ENCODE results near the gene PAX5.

The PAX5 gene

GRCh38 chr9:36796671-36797419 lies 237.2 kb downstream of the PAX5 start:
- DNase-seq: no peak

GRCh38 chr9:36794461-36794860 lies 239.6 kb downstream of the PAX5 start:
- DNase-seq: no peak

GRCh38 chr9:36793277-36793676 lies 240.8 kb downstream of the PAX5 start:
- DNase-seq: no peak

GRCh38 chr9:36791222-36791950 lies 242.7 kb downstream of the PAX5 start:
- no peak for DNase-seq

- DNase-seq: no peak
Observed at GRCh38 chr9:36789886-36790285, 244.2 kb downstream of the PAX5 start.

GRCh38 chr9:36788534-36788933 lies 245.5 kb downstream of the PAX5 start:
- no peak for DNase-seq

- DNase-seq: no peak
Observed at GRCh38 chr9:36787709-36788108, 246.4 kb downstream of the PAX5 start.

Data from NCI-H146 (cell line).